ENCODE results near the gene TLR10. TPM values are rescaled to one million over a fixed set of nuclear protein-coding genes. Genes with fewer than 3 reads are reported as not detected.
"Not testable (repeated sequence)": the region's sequence is repeated elsewhere in the genome, so short reads cannot be mapped to it uniquely, and the experiment has no call there.

The TLR10 gene
- total RNA-seq, 1 experiment from 2014 or later: not detected

GRCh38 chr4:38775326-38775725 lies 7.5 kb downstream of the TLR10 start:
- no TSS peak for BruUV-seq (replicated peaks)
- Mint-ChIP-seq H3K4me1 (ENCODE audit: low read depth, unreplicated experiment) (no peaks in the 10 kb centered on the region), H3K27me3 (ENCODE audit: unreplicated experiment) (no peaks in the 10 kb centered on the region), H3K9me3 (ENCODE audit: low read depth, unreplicated experiment) (peaks cover 4% of the 10 kb centered on the region), H3K36me3 (ENCODE audit: insufficient read depth, unreplicated experiment) (no peaks in the 10 kb centered on the region), H3K27ac (ENCODE audit: unreplicated experiment) (no peak overlapping the region), H3K4me3 (ENCODE audit: low read depth, unreplicated experiment) (no peak overlapping the region)
- DNase-seq: no peak
- intact Hi-C loops (cut with micrococcal nuclease; ENCODE audit: unreplicated experiment): no loop called here
- CTCF ChIA-PET: no interaction called here
- no peak for TF ChIP-seq CTCF (IDR thresholded peaks at IDR 0.05; ENCODE audit: unreplicated experiment)

DNA sequence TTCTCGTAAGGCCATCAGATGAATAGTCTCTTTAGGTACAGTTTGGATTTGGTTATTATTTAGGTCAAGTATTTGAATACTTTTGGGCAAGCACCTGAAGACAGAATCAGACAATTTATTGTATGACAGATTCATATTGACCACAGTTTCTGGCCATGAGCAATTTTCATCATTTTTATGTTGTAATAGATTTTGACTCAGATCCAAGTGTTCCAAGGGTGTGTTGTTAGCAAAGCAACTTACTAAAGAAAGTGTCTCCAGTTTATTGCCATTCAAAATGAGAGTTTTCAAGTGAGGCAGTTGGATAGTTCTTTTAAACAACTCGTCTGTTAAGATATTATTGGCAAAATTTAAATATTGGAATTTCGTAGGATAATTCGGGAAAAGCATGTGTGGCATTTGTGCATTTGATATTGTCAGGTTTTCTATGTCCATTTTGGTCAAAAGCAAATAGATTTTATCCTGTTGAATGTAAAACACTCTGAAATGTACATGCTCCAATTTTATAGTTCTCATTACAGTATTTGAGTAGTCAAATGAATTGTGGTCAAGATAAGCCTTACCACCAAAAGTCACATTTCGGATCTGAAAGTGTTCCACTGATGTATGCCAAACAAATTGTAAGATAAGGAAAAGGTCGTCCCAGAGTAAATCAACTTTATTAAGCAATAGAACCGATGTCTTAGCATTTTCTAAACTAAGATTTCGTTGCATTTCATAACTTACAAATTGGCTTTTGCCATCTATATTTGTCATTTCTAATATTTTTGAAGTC lies 8.4 kb downstream of the TLR10 start:
- intact Hi-C loops (cut with micrococcal nuclease; ENCODE audit: unreplicated experiment): no loop called here
- H3K27ac Mint-ChIP-seq (ENCODE audit: unreplicated experiment): no peak overlapping the region
- CTCF ChIA-PET: no interaction called here
- H3K27me3 Mint-ChIP-seq (ENCODE audit: unreplicated experiment): no peaks in the 10 kb centered on the region
- no peak overlapping the region for H3K4me3 Mint-ChIP-seq (ENCODE audit: low read depth, unreplicated experiment)
- H3K36me3 Mint-ChIP-seq (ENCODE audit: insufficient read depth, unreplicated experiment): no peaks in the 10 kb centered on the region
- TF ChIP-seq CTCF (IDR thresholded peaks at IDR 0.05; ENCODE audit: unreplicated experiment): no peak
- H3K4me1 Mint-ChIP-seq (ENCODE audit: low read depth, unreplicated experiment): no peaks in the 10 kb centered on the region
- H3K9me3 Mint-ChIP-seq (ENCODE audit: low read depth, unreplicated experiment): peaks cover 4% of the 10 kb centered on the region
- no TSS peak for BruUV-seq (replicated peaks)
- no peak for DNase-seq

GRCh38 chr4:38770281-38770680 lies 12.5 kb downstream of the TLR10 start:
- intact Hi-C loops (cut with micrococcal nuclease; ENCODE audit: unreplicated experiment); H3K9me3 Mint-ChIP-seq (ENCODE audit: low read depth, unreplicated experiment); H3K36me3 Mint-ChIP-seq (ENCODE audit: insufficient read depth, unreplicated experiment); H3K4me1 Mint-ChIP-seq (ENCODE audit: low read depth, unreplicated experiment); H3K27me3 Mint-ChIP-seq (ENCODE audit: unreplicated experiment); H3K27ac Mint-ChIP-seq (ENCODE audit: unreplicated experiment); H3K4me3 Mint-ChIP-seq (ENCODE audit: low read depth, unreplicated experiment); DNase-seq; BruUV-seq (replicated peaks): not testable (repeated sequence)
- CTCF ChIA-PET: interaction anchor here (1.1 kb wide), 1 partner anchor 11 kb away, joined by 3 read pairs; no protein-coding TSS in a partner anchor

DNA sequence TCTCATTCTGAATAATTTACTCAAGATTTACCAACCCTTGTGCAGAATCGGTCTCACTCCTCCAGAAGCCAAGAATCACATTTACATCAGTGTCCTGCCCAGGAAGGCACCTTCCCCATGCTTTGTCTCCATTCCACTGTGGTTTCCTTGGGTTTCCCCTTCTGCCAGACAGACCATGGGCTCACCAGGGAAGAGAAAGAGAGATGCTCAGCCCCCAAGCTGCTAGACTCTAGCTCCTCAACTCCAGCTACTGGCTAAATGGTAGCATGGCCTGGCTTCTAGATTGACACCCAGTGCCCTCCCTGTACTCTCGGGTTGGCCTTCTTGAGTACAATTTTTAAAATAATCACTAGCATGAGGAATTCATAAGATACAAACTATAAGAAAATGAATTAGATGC lies 12.9 kb downstream of the TLR10 start:
- H3K4me1 Mint-ChIP-seq (ENCODE audit: low read depth, unreplicated experiment): no peaks in the 10 kb centered on the region
- intact Hi-C loops (cut with micrococcal nuclease; ENCODE audit: unreplicated experiment): no loop called here
- H3K4me3 Mint-ChIP-seq (ENCODE audit: low read depth, unreplicated experiment): no peak overlapping the region
- no peak overlapping the region for H3K27ac Mint-ChIP-seq (ENCODE audit: unreplicated experiment)
- TF ChIP-seq CTCF (IDR thresholded peaks at IDR 0.05; ENCODE audit: unreplicated experiment): no peak
- DNase-seq: no peak
- CTCF ChIA-PET: no interaction called here
- no TSS peak for BruUV-seq (replicated peaks)
- H3K27me3 Mint-ChIP-seq (ENCODE audit: unreplicated experiment): no peaks in the 10 kb centered on the region
- H3K9me3 Mint-ChIP-seq (ENCODE audit: low read depth, unreplicated experiment): peaks cover 2% of the 10 kb centered on the region
- no peaks in the 10 kb centered on the region for H3K36me3 Mint-ChIP-seq (ENCODE audit: insufficient read depth, unreplicated experiment)

GRCh38 chr4:38769441-38769840 lies 13.3 kb downstream of the TLR10 start:
- Mint-ChIP-seq H3K36me3 (ENCODE audit: insufficient read depth, unreplicated experiment) (no peaks in the 10 kb centered on the region), H3K27ac (ENCODE audit: unreplicated experiment) (no peak overlapping the region), H3K4me1 (ENCODE audit: low read depth, unreplicated experiment) (no peaks in the 10 kb centered on the region), H3K9me3 (ENCODE audit: low read depth, unreplicated experiment) (peaks cover 2% of the 10 kb centered on the region), H3K27me3 (ENCODE audit: unreplicated experiment) (no peaks in the 10 kb centered on the region), H3K4me3 (ENCODE audit: low read depth, unreplicated experiment) (no peak overlapping the region)
- no TSS peak for BruUV-seq (replicated peaks)
- no peak for TF ChIP-seq CTCF (IDR thresholded peaks at IDR 0.05; ENCODE audit: unreplicated experiment)
- CTCF ChIA-PET: no interaction called here
- no peak for DNase-seq
- intact Hi-C loops (cut with micrococcal nuclease; ENCODE audit: unreplicated experiment): no loop called here
